Caco-2 (cell line): ENCODE measurements around the gene TRAF2. TPM values are rescaled to one million over a fixed set of nuclear protein-coding genes. Genes with fewer than 3 reads are reported as not detected.
A peak's percentile ranks its signal among the peaks of the same experiment; 100 is the strongest.

Experiments used
- BruUV-seq: library from RNA; stranded (reverse); fragments of 400-500 nt; replicated peaks from 2 replicates; lab custom pipeline; 2021; lab: Mats Ljungman, UMichigan
- CTCF ChIA-PET: fragments of 300-600 bp; sonication (Branson Sonifier 250); formaldehyde crosslinking; loops from one replicate; lab custom pipeline; 2022; ENCODE audit warnings: antibody characterized with exemption; lab: Charles Lee
- POLR2A ChIA-PET: fragments of 300-600 bp; sonication (Branson Sonifier 250); formaldehyde crosslinking; loops from one replicate; lab custom pipeline; 2022; ENCODE audit warnings: antibody characterized with exemption; lab: Charles Lee
- DNase-seq, 2 experiments: peaks; one replicate each; pipeline versions ENCODE4 v3.0.0 to v3.0.0-alpha.2; 2020 to 2022
- H3K27me3 ChIP-seq: replicated peaks from 2 replicates; pipeline ENCODE4 v1.6.0; 2011; ENCODE audit warnings: low read length; ENCODE audit not compliant: control insufficient read depth, insufficient read depth
- H3K36me3 ChIP-seq: 2 replicates; pipeline ENCODE4 v1.5.1; 2011; ENCODE audit warnings: low read length; ENCODE audit not compliant: control insufficient read depth, insufficient read depth
- H3K4me1 ChIP-seq: fragments of 250-450 bp; sonication (Bioruptor Pico); 2 replicates; pipeline ENCODE4 v1.5.1; 2020; ENCODE audit warnings: mild to moderate bottlenecking
- H3K4me3 ChIP-seq: 2 replicates; pipeline ENCODE4 v1.5.1; 2011; ENCODE audit warnings: low read depth, mild to moderate bottlenecking, control low read depth, low read length
- H3K9me3 ChIP-seq: fragments of 250-450 bp; sonication (Bioruptor Pico); 2 replicates; pipeline ENCODE4 v1.5.1; 2020; ENCODE audit warnings: mild to moderate bottlenecking, moderate library complexity
- H3K27ac Mint-ChIP-seq: one replicate; pipeline ENCODE4 v1.8.0; 2022; ENCODE audit warnings: mixed read lengths; ENCODE audit not compliant: unreplicated experiment
- H3K27me3 Mint-ChIP-seq: one replicate; pipeline ENCODE4 v1.8.0; 2022; ENCODE audit warnings: mixed read lengths; ENCODE audit not compliant: insufficient read depth, unreplicated experiment
- H3K36me3 Mint-ChIP-seq: one replicate; pipeline ENCODE4 v1.8.0; 2022; ENCODE audit warnings: mild to moderate bottlenecking, mixed read lengths; ENCODE audit not compliant: insufficient read depth, unreplicated experiment
- H3K4me1 Mint-ChIP-seq: one replicate; pipeline ENCODE4 v1.8.0; 2022; ENCODE audit warnings: low read depth, mixed read lengths; ENCODE audit not compliant: unreplicated experiment
- H3K4me3 Mint-ChIP-seq: one replicate; pipeline ENCODE4 v1.8.0; 2022; ENCODE audit warnings: mild to moderate bottlenecking, moderate library complexity, mixed read lengths; ENCODE audit not compliant: unreplicated experiment
- H3K9me3 Mint-ChIP-seq: one replicate; pipeline ENCODE4 v1.8.0; 2022; ENCODE audit warnings: mixed read lengths; ENCODE audit not compliant: unreplicated experiment
- intact Hi-C: fragments of 100-400 bp; cut with micrococcal nuclease; formaldehyde crosslinking; loops from one replicate; pipeline ENCODE4 v1.10.0; 2022; ENCODE audit not compliant: unreplicated experiment
- total RNA-seq: library from RNA; stranded (reverse); gene quantifications from 2 replicates; pipeline ENCODE4 v1.2.3, GENCODE V29; 2022
- TF ChIP-seq, protein P1 (sequence below), 2 experiments: fragments of 200-600 bp in 1 of 2; IDR thresholded peaks; 1 replicate in 1 of 2; 2 replicates in 1 of 2; pipeline versions ENCODE4 v1.5.1 to v1.8.0; 2011 to 2022; ENCODE audit warnings: antibody characterized with exemption in 1 of 2, control low read depth in 1 of 2, inconsistent platforms in 1 of 2, low read depth in 1 of 2, low read length in 1 of 2, mild to moderate bottlenecking in 1 of 2, moderate library complexity in 1 of 2; ENCODE audit not compliant: insufficient read depth in 1 of 2, severe bottlenecking in 1 of 2, unreplicated experiment in 1 of 2

Gene TRAF2
- total RNA-seq, 1 experiment from 2014 or later = 41.7 TPM

DNA sequence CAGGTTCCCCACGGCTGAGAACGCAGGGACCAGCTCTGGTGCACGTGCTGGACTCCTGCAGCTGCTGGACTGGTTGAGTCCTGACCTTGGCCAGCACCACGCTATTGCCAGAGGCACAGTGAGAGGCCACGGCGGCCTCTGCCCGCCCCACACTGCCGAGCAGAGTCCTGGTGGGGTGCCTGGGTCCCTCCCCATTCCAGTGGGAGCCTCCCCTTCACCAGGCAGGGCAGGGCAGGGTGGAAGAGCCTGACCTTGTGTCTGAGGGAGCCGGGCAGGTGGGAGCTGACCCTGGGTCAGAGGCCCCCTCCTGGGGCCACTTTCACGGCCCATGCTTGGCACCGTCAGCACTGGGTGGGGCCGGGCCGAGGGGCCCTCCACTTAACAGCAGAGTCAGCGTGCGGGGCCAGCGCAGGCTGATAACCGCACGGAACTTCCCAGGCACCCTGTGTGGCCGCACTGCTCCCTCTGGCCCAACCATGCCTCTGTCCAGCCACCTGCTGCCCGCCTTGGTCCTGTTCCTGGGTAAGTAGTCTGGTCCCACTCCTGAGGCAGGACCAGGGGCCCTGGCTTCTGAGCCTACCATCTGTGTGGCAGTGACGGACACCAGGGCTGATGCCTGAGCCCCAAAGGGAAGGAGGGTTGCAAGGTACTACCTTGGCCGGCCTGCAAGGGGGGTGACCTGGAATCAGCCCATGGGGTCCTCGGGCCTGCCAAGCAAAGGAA lies 34.2 kb upstream of the TRAF2 start, which contains the start of gene MAMDC4:
Gene MAMDC4, plus strand, starts transcription at position 406 of the 723 bp plus-strand sequence. Its CDS starts 71 bp downstream, at position 477.
- no peaks in the 10 kb centered on the region for H3K9me3 ChIP-seq
- peak within 1 kb of the TSS; percentile 87 for H3K27ac Mint-ChIP-seq
- no peaks in the 10 kb centered on the region for H3K4me1 Mint-ChIP-seq
- H3K9me3 Mint-ChIP-seq = no peaks in the 10 kb centered on the region
- H3K36me3 ChIP-seq = peaks cover 1% of the 10 kb centered on the region; the same call in 1 of the 2 replicates
- H3K4me3 ChIP-seq = no peak within 1 kb of the TSS
- peaks cover 76% of the 10 kb centered on the region for H3K36me3 Mint-ChIP-seq
- CTCF ChIA-PET = no interaction called here
- no peak for DNase-seq
- H3K27me3 Mint-ChIP-seq = no peaks in the 10 kb centered on the region
- intact Hi-C loops = no loop called here
- no peaks in the 10 kb centered on the region for H3K27me3 ChIP-seq
- POLR2A ChIA-PET = interaction anchor here (0.6 kb wide), 1 partner anchor 30 kb away, joined by 3 read pairs; no protein-coding TSS in a partner anchor
- BruUV-seq = no TSS peak
- TF ChIP-seq, protein P1, sequence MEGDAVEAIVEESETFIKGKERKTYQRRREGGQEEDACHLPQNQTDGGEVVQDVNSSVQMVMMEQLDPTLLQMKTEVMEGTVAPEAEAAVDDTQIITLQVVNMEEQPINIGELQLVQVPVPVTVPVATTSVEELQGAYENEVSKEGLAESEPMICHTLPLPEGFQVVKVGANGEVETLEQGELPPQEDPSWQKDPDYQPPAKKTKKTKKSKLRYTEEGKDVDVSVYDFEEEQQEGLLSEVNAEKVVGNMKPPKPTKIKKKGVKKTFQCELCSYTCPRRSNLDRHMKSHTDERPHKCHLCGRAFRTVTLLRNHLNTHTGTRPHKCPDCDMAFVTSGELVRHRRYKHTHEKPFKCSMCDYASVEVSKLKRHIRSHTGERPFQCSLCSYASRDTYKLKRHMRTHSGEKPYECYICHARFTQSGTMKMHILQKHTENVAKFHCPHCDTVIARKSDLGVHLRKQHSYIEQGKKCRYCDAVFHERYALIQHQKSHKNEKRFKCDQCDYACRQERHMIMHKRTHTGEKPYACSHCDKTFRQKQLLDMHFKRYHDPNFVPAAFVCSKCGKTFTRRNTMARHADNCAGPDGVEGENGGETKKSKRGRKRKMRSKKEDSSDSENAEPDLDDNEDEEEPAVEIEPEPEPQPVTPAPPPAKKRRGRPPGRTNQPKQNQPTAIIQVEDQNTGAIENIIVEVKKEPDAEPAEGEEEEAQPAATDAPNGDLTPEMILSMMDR (IDR thresholded peaks at IDR 0.05; ENCODE audit: insufficient read depth in 1 of 2, low read depth in 1 of 2, low read length in 1 of 2, severe bottlenecking in 1 of 2, unreplicated experiment in 1 of 2) = no peak
- H3K4me1 ChIP-seq = peaks cover 8% of the 10 kb centered on the region; the same call in 1 of the 2 replicates
- peak within 1 kb of the TSS; percentile 45 for H3K4me3 Mint-ChIP-seq

GRCh38 chr9:136852664-136853595 lies 33.4 kb upstream of the TRAF2 start:
- Histone ChIP-seq H3K9me3 (no peaks in the 10 kb centered on the region), H3K4me3 (no peak overlapping the region), H3K4me1 (peaks cover 8% of the 10 kb centered on the region; the same call in 1 of the 2 replicates), H3K27me3 (no peaks in the 10 kb centered on the region), H3K36me3 (peaks cover 1% of the 10 kb centered on the region; the same call in 1 of the 2 replicates)
- TF ChIP-seq, protein P1 (IDR thresholded peaks at IDR 0.05; ENCODE audit: insufficient read depth in 1 of 2, low read depth in 1 of 2, low read length in 1 of 2, severe bottlenecking in 1 of 2, unreplicated experiment in 1 of 2) = no peak
- no peak overlapping the region for H3K27ac Mint-ChIP-seq
- intact Hi-C loops = no loop called here
- BruUV-seq = no TSS peak
- H3K4me1 Mint-ChIP-seq = no peaks in the 10 kb centered on the region
- no peaks in the 10 kb centered on the region for H3K9me3 Mint-ChIP-seq
- peak in 1 of 2 experiments; percentile 36 for DNase-seq
- CTCF ChIA-PET = no interaction called here
- H3K4me3 Mint-ChIP-seq = no peak overlapping the region
- POLR2A ChIA-PET = no interaction called here
- H3K27me3 Mint-ChIP-seq = no peaks in the 10 kb centered on the region
- H3K36me3 Mint-ChIP-seq = peaks cover 78% of the 10 kb centered on the region

GRCh38 chr9:136853596-136854112 lies 32.7 kb upstream of the TRAF2 start:
- no peak overlapping the region for H3K4me3 Mint-ChIP-seq
- no peak overlapping the region for H3K27ac Mint-ChIP-seq
- peak in 1 of 2 experiments; percentile 33 for DNase-seq
- CTCF ChIA-PET = no interaction called here
- TF ChIP-seq, protein P1 (IDR thresholded peaks at IDR 0.05; ENCODE audit: insufficient read depth in 1 of 2, low read depth in 1 of 2, low read length in 1 of 2, severe bottlenecking in 1 of 2, unreplicated experiment in 1 of 2) = no peak
- no peaks in the 10 kb centered on the region for H3K4me1 Mint-ChIP-seq
- peaks cover 8% of the 10 kb centered on the region; the same call in 1 of the 2 replicates for H3K4me1 ChIP-seq
- H3K9me3 Mint-ChIP-seq = no peaks in the 10 kb centered on the region
- POLR2A ChIA-PET = no interaction called here
- intact Hi-C loops = no loop called here
- H3K4me3 ChIP-seq = no peak overlapping the region
- no TSS peak for BruUV-seq
- no peaks in the 10 kb centered on the region for H3K27me3 ChIP-seq
- H3K9me3 ChIP-seq = no peaks in the 10 kb centered on the region
- H3K27me3 Mint-ChIP-seq = no peaks in the 10 kb centered on the region
- H3K36me3 ChIP-seq = peaks cover 1% of the 10 kb centered on the region; the same call in 1 of the 2 replicates
- peaks cover 78% of the 10 kb centered on the region for H3K36me3 Mint-ChIP-seq
